HepG2 (cell line): ENCODE results near the gene LYPD6. TPM values are rescaled to one million over a fixed set of nuclear protein-coding genes. Genes with fewer than 3 reads are reported as not detected.

Source experiments
- ATAC-seq: fragments of 200-7000 bp; cut with Tn5 transposase; 3 replicates; pipeline ENCODE4 v1.9.1; 2020; ENCODE audit warnings: mild to moderate bottlenecking, moderate library complexity
- BruUV-seq: library from RNA; stranded (reverse); fragments of 400-500 nt; replicated peaks from 2 replicates; lab custom pipeline; 2021; lab: Mats Ljungman, UMichigan
- CTCF ChIA-PET: fragments of 300-600 bp; formaldehyde crosslinking; extraction: SDS; loops from one replicate; lab custom pipeline; 2021; ENCODE audit warnings: low total read pairs, inconsistent platforms, low intra/inter-chr PET ratio; lab: Yijun Ruan, JAX
- POLR2A ChIA-PET: fragments of 350-600 bp; sonication (Branson Sonifier 250); formaldehyde crosslinking; loops from one replicate; lab custom pipeline; 2020; ENCODE audit warnings: antibody characterized with exemption, inconsistent platforms; lab: Yijun Ruan, JAX
- DNase-seq: peaks from one replicate; pipeline ENCODE4 v3.0.0-alpha.2; 2015; ENCODE audit warnings: low spot score
- FAIRE-seq: peaks from 3 replicates; lab custom pipeline; 2011; peaks lifted over from hg19 to GRCh38; lab: Jason Lieb, UNC
- H2AFZ ChIP-seq: one replicate; pipeline ENCODE4 v1.6.1; 2011; ENCODE audit warnings: low read length, inconsistent platforms
- H3K27ac ChIP-seq: fragments of 300-600 bp; 3 replicates; pipeline ENCODE4 v1.8.0; 2011; ENCODE audit warnings: mixed run types, mild to moderate bottlenecking, mixed read lengths, low read length, inconsistent platforms; ENCODE audit not compliant: insufficient read depth; ENCODE audit errors: extremely low read length
- H3K27me3 ChIP-seq, 2 experiments: fragments of 200-600 bp in 1 of 2; 2 replicates in 1 of 2; 3 replicates in 1 of 2; pipeline versions ENCODE4 v1.6.0 to v1.8.0; 2011; ENCODE audit warnings: low read length in 2 of 2, mild to moderate bottlenecking in 2 of 2, moderate library complexity in 2 of 2, inconsistent platforms in 1 of 2; ENCODE audit not compliant: insufficient read depth in 2 of 2, control insufficient read depth in 1 of 2
- H3K36me3 ChIP-seq, 2 experiments: fragments of 200-600 bp in 1 of 2; replicated peaks in 1 of 2; 2 replicates in 1 of 2; 3 replicates in 1 of 2; pipeline versions ENCODE4 v1.5.1 to v1.8.0; 2011; ENCODE audit warnings: low read length in 2 of 2, inconsistent platforms in 1 of 2; ENCODE audit not compliant: insufficient read depth in 2 of 2, control insufficient read depth in 1 of 2
- H3K4me1 ChIP-seq: 2 replicates; pipeline ENCODE4 v1.5.1; 2012; ENCODE audit warnings: low read length, inconsistent platforms; ENCODE audit not compliant: insufficient read depth
- H3K4me2 ChIP-seq: 2 replicates; pipeline ENCODE4 v1.6.0; 2011; ENCODE audit warnings: low read depth, low read length, inconsistent platforms
- H3K4me3 ChIP-seq, 3 experiments: fragments of 200-600 bp in 1 of 3; sonication (generic), shearing (Covaris generic) in 1 of 3; replicated peaks in 1 of 3; 2 replicates each; pipeline ENCODE4 v1.5.1; 2011 to 2016; ENCODE audit warnings: low read length in 3 of 3, inconsistent platforms in 2 of 3, low read depth in 2 of 3, mild to moderate bottlenecking in 2 of 3, control low read depth in 1 of 3, mixed read lengths in 1 of 3; ENCODE audit not compliant: insufficient read depth in 1 of 3
- H3K79me2 ChIP-seq: one replicate; pipeline ENCODE4 v1.6.1; 2011; ENCODE audit warnings: low read length, inconsistent platforms; ENCODE audit not compliant: insufficient read depth
- H3K9ac ChIP-seq: 2 replicates; pipeline ENCODE4 v1.6.0; 2011; ENCODE audit warnings: mild to moderate bottlenecking, low read depth, low read length, inconsistent platforms; ENCODE audit not compliant: insufficient read depth
- H3K9me3 ChIP-seq: 2 replicates; pipeline ENCODE4 v1.5.1; 2012; ENCODE audit warnings: mild to moderate bottlenecking, low read length
- H4K20me1 ChIP-seq: 2 replicates; pipeline ENCODE4 v1.6.0; 2011; ENCODE audit warnings: inconsistent platforms, mild to moderate bottlenecking, low read length, moderate library complexity; ENCODE audit not compliant: insufficient read depth
- CENPT ChIP-seq: sonication (generic); formaldehyde crosslinking; IDR thresholded peaks from 2 replicates; pipeline ENCODE4 v1.8.0; 2022; ENCODE audit warnings: low read depth, mild to moderate bottlenecking, moderate library complexity, missing genetic modification reagents
- ETV5 ChIP-seq: IDR thresholded peaks from 2 replicates; pipeline ENCODE4 v1.6.1; 2018; ENCODE audit warnings: missing biosample characterization, missing genetic modification reagents, inconsistent platforms, borderline replicate concordance
- HOXA7 ChIP-seq: sonication (generic); formaldehyde crosslinking; IDR thresholded peaks from 2 replicates; pipeline ENCODE4 v1.8.1; 2022; ENCODE audit warnings: mild to moderate bottlenecking, missing genetic modification reagents, moderate library complexity
- IRF9 ChIP-seq: sonication (generic); formaldehyde crosslinking; IDR thresholded peaks from 2 replicates; pipeline ENCODE4 v1.8.0; 2022; ENCODE audit warnings: missing genetic modification reagents, mild to moderate bottlenecking, borderline replicate concordance
- JARID2 ChIP-seq: sonication (generic); formaldehyde crosslinking; IDR thresholded peaks from 2 replicates; pipeline ENCODE4 v1.8.1; 2023; ENCODE audit warnings: missing genetic modification reagents, inconsistent platforms; ENCODE audit not compliant: insufficient replicate concordance
- MAFK ChIP-seq, 2 experiments: IDR thresholded peaks in 1 of 2; conservative IDR thresholded peaks in 1 of 2; 2 replicates each; pipeline ENCODE4 v1.6.1; 2011; ENCODE audit warnings: improper control_type of control experiment in 2 of 2, low read length in 2 of 2
- MAZ ChIP-seq, 2 experiments: sonication (generic) in 1 of 2; formaldehyde crosslinking in 1 of 2; IDR thresholded peaks; 2 replicates each; pipeline versions ENCODE4 v1.5.0 to v1.6.1; 2012 to 2020; ENCODE audit warnings: low read depth in 2 of 2, mild to moderate bottlenecking in 2 of 2, borderline replicate concordance in 1 of 2, improper control_type of control experiment in 1 of 2, low read length in 1 of 2, missing genetic modification reagents in 1 of 2, moderate library complexity in 1 of 2
- MLLT10 ChIP-seq: sonication (generic); formaldehyde crosslinking; IDR thresholded peaks from 2 replicates; pipeline ENCODE4 v1.4.0; 2020; ENCODE audit warnings: missing genetic modification reagents
- SOX6 ChIP-seq, 2 experiments: fragments of 450-650 bp in 1 of 2; sonication (generic) in 1 of 2; formaldehyde crosslinking in 1 of 2; IDR thresholded peaks; 2 replicates each; pipeline versions ENCODE4 v1.4.0 to v1.6.1; 2017 to 2020; ENCODE audit warnings: antibody characterized with exemption in 1 of 2, mild to moderate bottlenecking in 1 of 2, missing genetic modification reagents in 1 of 2
- TEAD3 ChIP-seq: optimal IDR thresholded peaks from 2 replicates; pipeline ENCODE3; 2016; ENCODE audit warnings: borderline replicate concordance
- THAP11 ChIP-seq: IDR thresholded peaks from 2 replicates; pipeline ENCODE4 v1.6.1; 2016; ENCODE audit warnings: missing biosample characterization, missing genetic modification reagents
- ZBTB46 ChIP-seq: sonication (generic); formaldehyde crosslinking; IDR thresholded peaks from 2 replicates; pipeline ENCODE4 v1.4.0; 2020; ENCODE audit warnings: mild to moderate bottlenecking, missing genetic modification reagents, borderline replicate concordance
- ZNF446 ChIP-seq: sonication (generic); formaldehyde crosslinking; IDR thresholded peaks from 2 replicates; pipeline ENCODE4 v1.5.0; 2020; ENCODE audit warnings: mild to moderate bottlenecking, missing genetic modification reagents
- ZNF496 ChIP-seq: sonication (generic); formaldehyde crosslinking; IDR thresholded peaks from 2 replicates; pipeline ENCODE4 v1.8.1; 2023; ENCODE audit warnings: mild to moderate bottlenecking, moderate library complexity, missing genetic modification reagents; ENCODE audit not compliant: insufficient replicate concordance
- ZNF615 ChIP-seq: sonication (generic); formaldehyde crosslinking; IDR thresholded peaks from 2 replicates; pipeline ENCODE4 v1.5.0; 2020; ENCODE audit warnings: mild to moderate bottlenecking, missing genetic modification reagents, borderline replicate concordance
- ZNF678 ChIP-seq: sonication (generic); formaldehyde crosslinking; IDR thresholded peaks from 2 replicates; pipeline ENCODE4 v1.4.0; 2020; ENCODE audit warnings: mild to moderate bottlenecking, missing genetic modification reagents
- ZNF883 ChIP-seq: sonication (generic); formaldehyde crosslinking; IDR thresholded peaks from 2 replicates; pipeline ENCODE4 v1.5.1; 2020; ENCODE audit warnings: mild to moderate bottlenecking, missing genetic modification reagents; ENCODE audit errors: not compliant biosample characterization
- WGBS: methylation state at CpG from one replicate; pipeline ENCODE4 v1.1.6; 2017; ENCODE audit warnings: low lambda C conversion rate; 5-methylcytosine and 5-hydroxymethylcytosine counted together
- in situ Hi-C: cut with HindIII; loops from 2 replicates; pipeline ENCODE4 v1.10.0; 2017; ENCODE audit warnings: low pct_unique_long_range_greater_than_20kb; ENCODE audit not compliant: extremely low pct_ligation_motif_present
- intact Hi-C: fragments of 100-400 bp; cut with micrococcal nuclease; formaldehyde crosslinking; loops from one replicate; pipeline ENCODE4 v1.10.0; 2022; ENCODE audit not compliant: unreplicated experiment
- polyA plus RNA-seq, 8 experiments: library from polyadenylated mRNA; depleted of rRNA in 3 of 8; stranded (reverse) in 7 of 8; unstranded in 1 of 8; fragments of >200 nt; fragmentation: Illumina TruSeq in 4 of 8; extraction: Trizol in 4 of 8; gene quantifications; 2 replicates each; pipeline versions ENCODE4 v1.2.1 to v1.2.3, GENCODE V29; 2011 to 2016; ENCODE audit warnings: low read depth in 4 of 8, missing spikeins in 1 of 8, mixed read lengths in 1 of 8; ENCODE audit not compliant: insufficient read depth in 1 of 8
- total RNA-seq, 5 experiments: library from RNA; depleted of rRNA; stranded (reverse); fragments of >200 nt; fragmentation: Illumina TruSeq; extraction: Trizol; gene quantifications; 2 replicates each; pipeline ENCODE4 v1.2.3, GENCODE V29; 2016; ENCODE audit warnings: low read depth in 1 of 5
- TF ChIP-seq, protein P1 (sequence below): sonication (generic); formaldehyde crosslinking; IDR thresholded peaks from 2 replicates; pipeline ENCODE4 v1.4.0; 2020; ENCODE audit warnings: missing genetic modification reagents

The LYPD6 gene
- total and polyA plus RNA-seq, 2 of the 13 experiments (the other 11 are each of a cell fraction or from before 2014, with no cell fraction given), result 0.01 to 0.07 TPM

DNA sequence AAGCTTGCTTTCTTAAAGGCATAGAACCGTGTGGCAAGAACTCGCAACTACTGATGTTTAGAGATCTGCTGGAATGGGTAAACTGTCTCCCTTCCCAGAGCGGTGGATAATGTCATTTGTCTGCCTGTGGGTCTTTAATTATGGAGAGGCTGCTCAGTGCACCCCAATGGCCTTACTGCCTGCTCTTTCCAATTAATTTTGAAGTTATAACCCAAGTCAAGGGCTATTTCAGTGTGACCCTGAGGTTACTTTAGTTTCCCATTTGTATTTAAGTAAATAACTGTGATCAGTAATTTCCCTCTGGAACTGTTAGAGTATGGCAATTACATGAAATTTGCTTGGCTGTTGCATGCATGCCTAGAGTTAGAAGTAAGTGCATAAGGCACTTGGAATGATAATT, 48.9 kb upstream of the LYPD6 start (continued):
- no peak for TF ChIP-seq ZNF496 (CRISPR knock-in tag)
- no peak for TF ChIP-seq ZNF678 (CRISPR knock-in tag)
- TF ChIP-seq ZNF883 (CRISPR knock-in tag), result no peak
- TF ChIP-seq, all 625 proteins: peak for 0

DNA sequence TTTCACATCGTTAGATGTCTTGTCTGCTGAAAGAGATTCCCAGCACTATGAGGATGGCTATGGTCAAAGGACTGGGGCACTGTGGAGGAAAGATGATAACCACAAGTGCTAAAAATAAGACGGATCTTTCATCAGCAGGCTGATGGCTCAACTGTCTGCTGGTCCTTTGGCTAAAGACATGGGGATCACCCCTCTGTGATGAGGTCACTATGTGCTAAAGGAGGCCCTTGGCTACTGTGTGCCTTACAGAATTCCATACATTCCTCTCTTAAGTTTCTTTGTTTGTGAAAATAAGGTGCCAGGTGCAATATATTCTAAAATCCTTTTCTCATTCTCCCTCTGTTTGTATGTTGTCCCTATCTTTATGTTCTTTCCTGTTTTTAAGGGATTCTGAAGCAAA, 39.7 kb upstream of the LYPD6 start:
- ATAC-seq, result no peak
- Histone ChIP-seq H3K9ac (no peak overlapping the region), H3K27me3 (no peaks in the 10 kb centered on the region), H3K4me3 (no peak overlapping the region), H3K27ac (no peak overlapping the region), H4K20me1 (no peaks in the 10 kb centered on the region), H3K79me2 (no peaks in the 10 kb centered on the region), H3K9me3 (no peaks in the 10 kb centered on the region), H2AFZ (no peak overlapping the region), H3K36me3 (no peaks in the 10 kb centered on the region), H3K4me2 (no peak overlapping the region), H3K4me1 (no peaks in the 10 kb centered on the region)
- in situ Hi-C loops, result no loop called here
- intact Hi-C loops, result no loop called here
- ChIA-PET POLR2A (no interaction called here), CTCF (no interaction called here)
- BruUV-seq, result no TSS peak
- WGBS, result 1% methylated on average over 2 of the region's 2 CpGs
- no peak for DNase-seq
- FAIRE-seq, result no peak
- TF ChIP-seq, protein P1, sequence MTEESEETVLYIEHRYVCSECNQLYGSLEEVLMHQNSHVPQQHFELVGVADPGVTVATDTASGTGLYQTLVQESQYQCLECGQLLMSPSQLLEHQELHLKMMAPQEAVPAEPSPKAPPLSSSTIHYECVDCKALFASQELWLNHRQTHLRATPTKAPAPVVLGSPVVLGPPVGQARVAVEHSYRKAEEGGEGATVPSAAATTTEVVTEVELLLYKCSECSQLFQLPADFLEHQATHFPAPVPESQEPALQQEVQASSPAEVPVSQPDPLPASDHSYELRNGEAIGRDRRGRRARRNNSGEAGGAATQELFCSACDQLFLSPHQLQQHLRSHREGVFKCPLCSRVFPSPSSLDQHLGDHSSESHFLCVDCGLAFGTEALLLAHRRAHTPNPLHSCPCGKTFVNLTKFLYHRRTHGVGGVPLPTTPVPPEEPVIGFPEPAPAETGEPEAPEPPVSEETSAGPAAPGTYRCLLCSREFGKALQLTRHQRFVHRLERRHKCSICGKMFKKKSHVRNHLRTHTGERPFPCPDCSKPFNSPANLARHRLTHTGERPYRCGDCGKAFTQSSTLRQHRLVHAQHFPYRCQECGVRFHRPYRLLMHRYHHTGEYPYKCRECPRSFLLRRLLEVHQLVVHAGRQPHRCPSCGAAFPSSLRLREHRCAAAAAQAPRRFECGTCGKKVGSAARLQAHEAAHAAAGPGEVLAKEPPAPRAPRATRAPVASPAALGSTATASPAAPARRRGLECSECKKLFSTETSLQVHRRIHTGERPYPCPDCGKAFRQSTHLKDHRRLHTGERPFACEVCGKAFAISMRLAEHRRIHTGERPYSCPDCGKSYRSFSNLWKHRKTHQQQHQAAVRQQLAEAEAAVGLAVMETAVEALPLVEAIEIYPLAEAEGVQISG (CRISPR knock-in tag), result no peak
- no peak for TF ChIP-seq ZBTB46
- no peak for TF ChIP-seq MLLT10 (CRISPR knock-in tag)
- no peak for TF ChIP-seq MAZ (IDR thresholded peaks at IDR 0.05; ENCODE audit: borderline replicate concordance, low read depth, low read length)
- no peak for TF ChIP-seq MAZ (CRISPR knock-in tag; IDR thresholded peaks at IDR 0.05; ENCODE audit: low read depth)
- no peak for TF ChIP-seq ZNF615 (CRISPR knock-in tag)
- TF ChIP-seq TEAD3 (CRISPR knock-in tag), result no peak
- no peak for TF ChIP-seq ZNF446 (CRISPR knock-in tag)
- no peak for TF ChIP-seq IRF9 (CRISPR knock-in tag)
- no peak for TF ChIP-seq HOXA7
- TF ChIP-seq ETV5 (CRISPR knock-in tag), result no peak
- TF ChIP-seq CENPT (CRISPR knock-in tag), result no peak
- TF ChIP-seq SOX6 (IDR thresholded peaks at IDR 0.05), result no peak
- TF ChIP-seq SOX6 (CRISPR knock-in tag; IDR thresholded peaks at IDR 0.05), result no peak
- TF ChIP-seq THAP11 (CRISPR knock-in tag), result no peak
- no peak for TF ChIP-seq JARID2 (CRISPR knock-in tag)
- no peak for TF ChIP-seq MAFK (conservative IDR thresholded peaks at IDR 0.05 in 1 of 2, IDR thresholded peaks at IDR 0.05 in 1 of 2; ENCODE audit: low read length in 2 of 2)
